Spinal cord (tissue), 10 donors: ENCODE results near the gene GABARAP. TPM values are rescaled to one million over a fixed set of nuclear protein-coding genes. Genes with fewer than 3 reads are reported as not detected.
"Not testable (repeated sequence)": the region's sequence is repeated elsewhere in the genome, so short reads cannot be mapped to it uniquely, and the experiment has no call there.

Experiments used
- DNase-seq, 6 donors: peaks; one replicate each; pipeline versions ENCODE4 v3.0.0 to v3.0.0-alpha.2; 2013 to 2015; ENCODE audit warnings: low spot score in 6 of 6, low read depth in 4 of 6
- H3K27ac ChIP-seq: one replicate; pipeline ENCODE4 v1.5.1; 2013; ENCODE audit warnings: low read depth, low read length, control low read depth
- H3K27me3 ChIP-seq: one replicate; pipeline ENCODE4 v1.6.1; 2013; ENCODE audit warnings: low read length; ENCODE audit not compliant: control insufficient read depth, insufficient read depth
- H3K36me3 ChIP-seq: one replicate; pipeline ENCODE4 v1.6.1; 2013; ENCODE audit warnings: low read length; ENCODE audit not compliant: control insufficient read depth, insufficient read depth
- H3K4me1 ChIP-seq: one replicate; pipeline ENCODE4 v1.6.1; 2013; ENCODE audit warnings: low read length; ENCODE audit not compliant: control insufficient read depth, insufficient read depth
- H3K4me3 ChIP-seq: one replicate; pipeline ENCODE4 v1.5.1; 2013; ENCODE audit warnings: low read depth, low read length, control low read depth
- H3K9me3 ChIP-seq: one replicate; pipeline ENCODE4 v1.6.1; 2013; ENCODE audit warnings: low read length; ENCODE audit not compliant: control insufficient read depth, insufficient read depth
- WGBS: methylation state at CpG from one replicate; pipeline ENCODE4 v1.1.5; 2013; ENCODE audit warnings: missing lambda C conversion rate; ENCODE audit not compliant: insufficient coverage; 5-methylcytosine and 5-hydroxymethylcytosine counted together
- polyA plus RNA-seq, 2 donors: library from polyadenylated mRNA; unstranded; fragments of 120-200 nt; gene quantifications; one replicate each; pipeline ENCODE4 v1.2.1, GENCODE V29; 2013; ENCODE audit not compliant: insufficient read length in 2 of 2
- total RNA-seq, 2 donors: library from RNA; depleted of rRNA in 1 of 2; stranded (reverse); fragments of 120-200 nt in 1 of 2; fragments of >200 nt in 1 of 2; gene quantifications; one replicate each; pipeline versions ENCODE4 v1.2.3 to v1.2.4, GENCODE V29; 2013 to 2014
- donor health status: healthy.

The GABARAP gene
- total and polyA plus RNA-seq, 4 donors = 196 to 481 (median 446) TPM

GRCh38 chr17:7252176-7253043, 10.2 kb upstream of the GABARAP start, which contains the start of gene ELP5:
ELP5 (plus strand) TSS chr17:7252215; CDS start chr17:7252551, 336 bp downstream.
- Histone ChIP-seq H3K36me3 (peaks cover 30% of the 10 kb centered on the region), H3K4me1 (peaks cover 31% of the 10 kb centered on the region), H3K27ac (peak within 1 kb of the TSS; percentile 100), H3K27me3 (no peaks in the 10 kb centered on the region), H3K9me3 (no peaks in the 10 kb centered on the region), H3K4me3 (peak within 1 kb of the TSS; percentile 98)
- 0% methylated on average over 40 of the region's 55 CpGs for WGBS
- peak in 5 of 6 donors; percentile 84 to 97 (median 89) for DNase-seq

GRCh38 chr17:7251661-7252175, 9.5 kb upstream of the GABARAP start, which contains the start of gene CTDNEP1:
CTDNEP1 (minus strand) TSS chr17:7251734; CDS start chr17:7251296, 438 bp downstream.
- under 1% methylated on average over 37 of the region's 41 CpGs for WGBS
- DNase-seq = peak; percentile 99 to 100 (median 100)
- peaks cover 31% of the 10 kb centered on the region for H3K4me1 ChIP-seq

GRCh38 chr17:7250695-7251627, 8.7 kb upstream of the GABARAP start:
- H3K36me3 ChIP-seq = peaks cover 26% of the 10 kb centered on the region
- H3K27me3 ChIP-seq = no peaks in the 10 kb centered on the region
- under 1% methylated on average over 50 of the region's 55 CpGs for WGBS
- peak in 2 of 6 donors; percentile 19 to 33 for DNase-seq
- no peaks in the 10 kb centered on the region for H3K9me3 ChIP-seq
- H3K4me1 ChIP-seq = peaks cover 31% of the 10 kb centered on the region
- peak overlapping the region; percentile 100 for H3K27ac ChIP-seq
- H3K4me3 ChIP-seq = peak overlapping the region; percentile 98

More at GRCh38 chr17:7251661-7252175, 9.5 kb upstream of the GABARAP start, which contains the start of gene CTDNEP1:
- peak within 1 kb of the TSS; percentile 98 for H3K4me3 ChIP-seq
- H3K9me3 ChIP-seq = no peaks in the 10 kb centered on the region
- peaks cover 27% of the 10 kb centered on the region for H3K36me3 ChIP-seq
- peak within 1 kb of the TSS; percentile 100 for H3K27ac ChIP-seq
- no peaks in the 10 kb centered on the region for H3K27me3 ChIP-seq

- H3K9me3 ChIP-seq = no peaks in the 10 kb centered on the region
- DNase-seq = peak in 1 of 6 donors; percentile 1
- H3K4me3 ChIP-seq = peak overlapping the region; percentile 98
- H3K27me3 ChIP-seq = no peaks in the 10 kb centered on the region
- H3K4me1 ChIP-seq = peaks cover 31% of the 10 kb centered on the region
- H3K27ac ChIP-seq = no peak overlapping the region
- 91% methylated on average over 7 of the region's 7 CpGs for WGBS
- peaks cover 25% of the 10 kb centered on the region for H3K36me3 ChIP-seq
These were observed 7.6 kb upstream of the GABARAP start for GRCh38 chr17:7249830-7250229.

GRCh38 chr17:7249214-7249613, 7.0 kb upstream of the GABARAP start:
- 93% methylated on average over 6 of the region's 6 CpGs for WGBS
- H3K36me3 ChIP-seq = peaks cover 25% of the 10 kb centered on the region
- H3K4me3 ChIP-seq = no peak overlapping the region
- peak in 1 of 6 donors; percentile 1 for DNase-seq
- H3K4me1 ChIP-seq = peaks cover 31% of the 10 kb centered on the region
- H3K27me3 ChIP-seq = no peaks in the 10 kb centered on the region
- H3K9me3 ChIP-seq = no peaks in the 10 kb centered on the region
- H3K27ac ChIP-seq = no peak overlapping the region

GRCh38 chr17:7248796-7249195, 6.5 kb upstream of the GABARAP start:
- peaks cover 34% of the 10 kb centered on the region for H3K4me1 ChIP-seq
- H3K9me3 ChIP-seq = no peaks in the 10 kb centered on the region
- WGBS = 77% methylated on average over 2 of the region's 4 CpGs
- no peak overlapping the region for H3K27ac ChIP-seq
- no peak for DNase-seq
- no peaks in the 10 kb centered on the region for H3K27me3 ChIP-seq
- H3K4me3 ChIP-seq = no peak overlapping the region
- peaks cover 28% of the 10 kb centered on the region for H3K36me3 ChIP-seq

- Histone ChIP-seq H3K36me3 (peaks cover 32% of the 10 kb centered on the region), H3K27me3 (no peaks in the 10 kb centered on the region), H3K4me1 (peaks cover 34% of the 10 kb centered on the region), H3K27ac (no peak overlapping the region), H3K9me3 (no peaks in the 10 kb centered on the region), H3K4me3 (no peak overlapping the region)
- no peak for DNase-seq
- no CpG with 5 or more reads among the region's 5 CpGs for WGBS
These were observed 4.5 kb upstream of the GABARAP start for GRCh38 chr17:7246779-7247178.

GRCh38 chr17:7243838-7244237, 1.6 kb upstream of the GABARAP start:
- H3K27ac ChIP-seq, H3K27me3 ChIP-seq, DNase-seq, H3K4me3 ChIP-seq, H3K9me3 ChIP-seq: not testable (repeated sequence)
- H3K36me3 ChIP-seq = peaks cover 43% of the 10 kb centered on the region
- H3K4me1 ChIP-seq = peaks cover 26% of the 10 kb centered on the region
- WGBS = 86% methylated on average over 4 of the region's 10 CpGs

- WGBS = 17% methylated on average over 1 of the region's 2 CpGs
- Histone ChIP-seq H3K27ac (peak overlapping the region; percentile 100), H3K4me1 (peaks cover 22% of the 10 kb centered on the region), H3K36me3 (peaks cover 43% of the 10 kb centered on the region), H3K9me3 (no peaks in the 10 kb centered on the region), H3K4me3 (peak overlapping the region; percentile 89), H3K27me3 (no peaks in the 10 kb centered on the region)
- no peak for DNase-seq
These were observed 1.1 kb upstream of the GABARAP start for GRCh38 chr17:7243453-7243729.
